GM04504 (cell line): Measurements from ENCODE around the gene AGER.
"Not testable (repeated sequence)": the region's sequence is repeated elsewhere in the genome, so short reads cannot be mapped to it uniquely, and the experiment has no call there.

Source experiments
- DNase-seq: peaks from one replicate; pipeline ENCODE4 v3.0.0-alpha.2; 2012; ENCODE audit warnings: low read depth

AGER gene

GRCh38 chr6:32184084-32184640 is at the start of gene AGER:
Gene AGER, minus strand, starts transcription at chr6:32184253. Its CDS starts 31 bp downstream, at chr6:32184222.
- DNase-seq: no peak

GRCh38 chr6:32226434-32226833 is 42.4 kb upstream of the AGER start:
- DNase-seq: no peak

- no peak for DNase-seq
These were observed 40.6 kb upstream of the AGER start for GRCh38 chr6:32224696-32225095.

GRCh38 chr6:32223258-32224235 is 39.5 kb upstream of the AGER start, which contains the start of gene NOTCH4:
Gene NOTCH4, minus strand, starts transcription at chr6:32224067. Its CDS starts 139 bp downstream, at chr6:32223928.
- no peak for DNase-seq

GRCh38 chr6:32222333-32223230 is 38.5 kb upstream of the AGER start:
- DNase-seq: no peak

GRCh38 chr6:32220021-32220420 is 36.0 kb upstream of the AGER start:
- no peak for DNase-seq

- DNase-seq: no peak
These were observed 34.1 kb upstream of the AGER start for GRCh38 chr6:32218167-32218566.

GRCh38 chr6:32216998-32217397 is 32.9 kb upstream of the AGER start:
- no peak for DNase-seq

- DNase-seq: no peak
These were observed 32.2 kb upstream of the AGER start for GRCh38 chr6:32216285-32216684.

- DNase-seq: no peak
These were observed 31.6 kb upstream of the AGER start for GRCh38 chr6:32215617-32216016.

GRCh38 chr6:32214126-32214525 is 30.1 kb upstream of the AGER start:
- no peak for DNase-seq

- DNase-seq: no peak
These were observed 29.6 kb upstream of the AGER start for GRCh38 chr6:32213649-32214048.

- DNase-seq: no peak
These were observed 28.2 kb upstream of the AGER start for GRCh38 chr6:32212076-32212760.

- not testable (repeated sequence) for DNase-seq
These were observed 27.4 kb upstream of the AGER start for GRCh38 chr6:32211432-32211831.

GRCh38 chr6:32210191-32210601 is 26.1 kb upstream of the AGER start:
- DNase-seq: no peak

- no peak for DNase-seq
These were observed 24.9 kb upstream of the AGER start for GRCh38 chr6:32208996-32209395.

GRCh38 chr6:32204268-32204715 is 20.2 kb upstream of the AGER start:
- no peak for DNase-seq

GRCh38 chr6:32203426-32204267 is 19.6 kb upstream of the AGER start:
- no peak for DNase-seq

- no peak for DNase-seq
These were observed 18.1 kb upstream of the AGER start for GRCh38 chr6:32202186-32202585.

- DNase-seq: no peak
These were observed 16.8 kb upstream of the AGER start for GRCh38 chr6:32200711-32201475.
